ENCODE results near the gene ABCF1.

The ABCF1 gene

DNA sequence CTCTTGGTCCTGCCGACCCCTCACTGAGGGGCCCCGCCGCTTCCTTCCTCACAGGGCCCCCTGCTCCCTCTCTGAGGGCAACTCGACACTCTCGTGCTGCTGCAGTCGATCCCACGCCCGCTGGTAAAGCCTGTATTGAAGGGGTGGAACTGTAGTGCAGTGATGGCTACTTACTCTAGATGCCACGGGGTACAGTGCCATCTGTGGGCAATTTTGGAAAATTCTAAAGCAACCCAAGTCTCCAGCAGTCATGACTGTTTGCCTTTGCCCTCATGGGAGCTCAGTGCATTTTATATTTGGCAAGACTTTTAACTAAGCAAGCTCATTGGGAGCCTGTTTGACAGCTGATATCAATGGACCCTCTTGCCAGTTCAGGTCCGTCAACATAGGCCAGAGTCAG, 69.2 kb downstream of the ABCF1 start:
- DNase-seq: no peak

DNA sequence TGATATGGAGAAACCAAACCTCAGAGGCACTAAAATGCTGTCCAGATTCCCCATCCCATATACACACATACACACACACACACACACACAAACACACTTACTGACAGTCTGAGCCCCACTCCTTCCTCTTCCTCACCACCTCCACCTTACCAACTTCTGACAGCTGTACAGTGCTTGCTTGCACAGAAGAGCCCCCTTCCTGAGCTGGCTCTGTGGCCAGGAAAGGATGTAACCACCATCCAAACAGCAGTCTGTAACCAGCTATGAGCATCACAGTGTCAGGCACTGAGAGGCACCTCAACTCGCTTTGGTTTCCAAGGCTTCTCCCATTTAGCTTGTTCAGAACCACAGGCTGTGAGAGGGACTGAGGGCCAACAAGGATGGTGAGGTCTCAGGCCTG, 69.8 kb downstream of the ABCF1 start:
- DNase-seq: no peak
